Thymus (tissue), 11 donors: ENCODE results near the gene TIMM23B. TPM values are rescaled to one million over a fixed set of nuclear protein-coding genes. Genes with fewer than 3 reads are reported as not detected.
"Not testable (repeated sequence)": the region's sequence is repeated elsewhere in the genome, so short reads cannot be mapped to it uniquely, and the experiment has no call there.

Source experiments
- DNase-seq, 9 donors: peaks; one replicate each; pipeline ENCODE4 v3.0.0-alpha.2; 2013; ENCODE audit warnings: low spot score in 9 of 9, low read depth in 6 of 9, missing footprints in 1 of 9
- H3K27ac ChIP-seq, 2 donors: one replicate each; pipeline ENCODE4 v1.5.1; 2013; ENCODE audit warnings: control low read depth in 1 of 2, low read depth in 1 of 2, low read length in 1 of 2, mild to moderate bottlenecking in 1 of 2, moderate library complexity in 1 of 2
- H3K27me3 ChIP-seq, 2 donors: one replicate each; pipeline ENCODE4 v1.5.1; 2013; ENCODE audit warnings: low read length in 1 of 2; ENCODE audit not compliant: control insufficient read depth in 2 of 2, insufficient read depth in 1 of 2
- H3K36me3 ChIP-seq, 2 donors: one replicate each; pipeline ENCODE4 v1.5.1; 2013; ENCODE audit warnings: low read length in 1 of 2, mild to moderate bottlenecking in 1 of 2, moderate library complexity in 1 of 2; ENCODE audit not compliant: control insufficient read depth in 2 of 2, insufficient read depth in 2 of 2
- H3K4me1 ChIP-seq, 2 donors: one replicate each; pipeline ENCODE4 v1.5.1; 2013; ENCODE audit warnings: low read length in 2 of 2; ENCODE audit not compliant: control insufficient read depth in 2 of 2, insufficient read depth in 2 of 2
- H3K4me3 ChIP-seq, 2 donors: one replicate each; pipeline ENCODE4 v1.5.1; 2013; ENCODE audit warnings: low read length in 2 of 2, control low read depth in 1 of 2, mild to moderate bottlenecking in 1 of 2
- H3K9me3 ChIP-seq, 2 donors: one replicate each; pipeline ENCODE4 v1.5.1; 2013; ENCODE audit warnings: low read length in 1 of 2, mild to moderate bottlenecking in 1 of 2; ENCODE audit not compliant: control insufficient read depth in 2 of 2, insufficient read depth in 1 of 2
- WGBS: extraction: QIAGEN DNeasy Blood & Tissue Kit; methylation state at CpG from one replicate; pipeline ENCODE4 v1.1.7; 2013; 5-methylcytosine and 5-hydroxymethylcytosine counted together
- polyA plus RNA-seq: library from polyadenylated mRNA; stranded (reverse); fragments of 200-250 nt; gene quantifications from one replicate; pipeline ENCODE4 v1.2.3, GENCODE V29; 2013
- total RNA-seq: library from RNA; stranded (reverse); fragments of 120-200 nt; gene quantifications from one replicate; pipeline ENCODE4 v1.2.4, GENCODE V29; 2013
- donor health status: healthy.

TIMM23B gene
- total and polyA plus RNA-seq, 2 donors, result 9.4 to 11.0 TPM

DNA sequence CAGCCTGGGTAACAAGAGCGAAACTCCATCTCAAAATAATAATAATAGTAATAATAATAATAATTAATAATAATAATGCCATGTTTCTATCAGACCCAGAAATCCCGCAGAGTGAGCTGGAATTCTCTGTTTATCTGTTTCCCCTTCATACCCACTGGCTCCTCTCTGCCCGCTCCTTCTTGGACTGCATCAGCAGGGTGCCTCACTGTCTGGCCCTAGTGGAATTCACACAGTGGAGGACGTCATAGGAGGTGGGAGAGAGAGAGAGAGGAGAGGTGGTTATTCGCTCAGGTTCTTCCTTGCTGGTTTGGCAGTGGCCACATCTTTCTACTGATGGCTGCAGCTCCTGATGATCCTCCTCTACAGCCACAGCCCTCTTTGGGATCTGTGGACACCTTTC lies 75.1 kb downstream of the TIMM23B start:
- not testable (repeated sequence) for H3K27ac ChIP-seq

DNA sequence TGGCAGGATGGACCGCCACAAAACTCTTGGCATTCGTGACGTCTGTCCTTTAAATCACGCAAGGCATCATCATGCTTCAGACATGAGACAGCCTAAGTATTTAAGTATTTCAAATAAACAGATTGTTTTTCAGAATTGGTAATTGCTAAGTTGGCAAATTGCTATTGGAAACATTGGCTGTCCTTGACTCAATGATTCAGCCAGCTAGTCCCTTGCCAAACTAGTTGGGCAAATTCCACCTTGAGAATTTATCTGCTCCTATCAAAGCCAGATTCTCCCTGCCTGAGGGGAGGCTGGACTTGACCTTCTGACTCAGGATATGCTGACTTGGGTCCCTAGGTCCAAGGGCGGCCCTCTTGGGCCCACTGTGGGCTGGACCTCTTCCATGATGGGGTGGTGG lies 75.8 kb downstream of the TIMM23B start:
- not testable (repeated sequence) for H3K27ac ChIP-seq, H3K4me1 ChIP-seq, H3K4me3 ChIP-seq, H3K9me3 ChIP-seq, H3K36me3 ChIP-seq, DNase-seq, H3K27me3 ChIP-seq
- WGBS, result 97% methylated on average over 5 of the region's 5 CpGs

More for the DNA sequence above, 75.1 kb downstream of the TIMM23B start:
- DNase-seq, H3K9me3 ChIP-seq, H3K27me3 ChIP-seq, H3K36me3 ChIP-seq, H3K4me1 ChIP-seq, H3K4me3 ChIP-seq: not testable (repeated sequence)
- WGBS, result 96% methylated on average over 5 of the region's 5 CpGs

DNA sequence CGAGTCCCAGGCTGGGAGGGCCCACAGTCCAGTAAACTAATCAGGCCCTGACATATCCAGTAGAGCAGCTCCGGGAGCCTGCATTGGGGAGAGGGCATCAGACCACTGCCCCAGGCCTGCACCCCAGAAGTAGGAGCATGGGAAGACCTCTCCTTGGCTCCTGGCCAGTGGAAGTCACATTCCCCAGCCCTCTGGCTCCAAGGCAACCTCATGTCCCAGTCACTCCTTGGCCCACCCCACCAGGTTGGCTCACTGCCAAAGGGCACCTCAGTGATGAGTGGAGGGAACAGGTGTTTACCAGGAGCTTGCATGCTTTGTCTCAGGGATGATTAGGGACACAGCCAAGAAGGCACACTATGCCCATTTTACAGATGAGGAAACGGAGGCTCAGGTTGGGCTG lies 77.4 kb downstream of the TIMM23B start:
- not testable (repeated sequence) for DNase-seq, H3K4me1 ChIP-seq, H3K4me3 ChIP-seq, H3K9me3 ChIP-seq, H3K27me3 ChIP-seq, H3K27ac ChIP-seq, H3K36me3 ChIP-seq
- 95% methylated on average over 3 of the region's 3 CpGs for WGBS

DNA sequence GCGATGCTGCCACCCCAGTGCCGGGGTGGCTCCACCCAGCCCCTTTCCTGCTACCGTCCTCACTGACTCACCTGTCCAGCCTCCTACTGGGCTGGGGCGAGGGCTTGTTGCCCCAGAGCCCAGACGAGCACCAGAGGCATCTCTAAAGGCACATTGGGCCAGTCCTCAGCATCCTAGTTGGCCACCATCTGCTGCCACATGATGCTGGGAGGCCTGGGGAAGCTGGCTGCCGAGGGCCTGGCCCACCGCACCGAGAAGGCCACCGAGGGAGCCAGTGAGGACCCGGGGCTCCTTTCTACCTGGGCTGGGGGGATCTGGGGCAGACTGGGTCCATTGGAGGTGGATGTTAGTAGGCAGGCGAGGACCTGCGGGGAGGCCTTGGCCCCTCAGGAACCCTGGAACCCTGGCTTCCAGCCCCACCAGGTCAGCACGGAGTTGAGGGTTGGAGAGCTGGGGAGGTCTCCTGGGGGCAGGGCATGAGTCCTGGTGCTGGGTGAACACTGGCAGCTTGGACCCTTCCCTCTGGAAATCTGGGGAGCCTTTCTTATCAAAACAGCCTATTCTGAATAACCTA lies 78.7 kb downstream of the TIMM23B start:
- H3K36me3 ChIP-seq, DNase-seq, H3K9me3 ChIP-seq, H3K4me1 ChIP-seq, H3K27ac ChIP-seq, H3K4me3 ChIP-seq: not testable (repeated sequence)
- peaks cover 2 to 17% of the 10 kb centered on the region in 2 donors for H3K27me3 ChIP-seq
- 96% methylated on average over 13 of the region's 13 CpGs for WGBS

- H3K4me1 ChIP-seq, result no peaks in the 10 kb centered on the region
- no peaks in the 10 kb centered on the region for H3K36me3 ChIP-seq
- H3K4me3 ChIP-seq, result no peak overlapping the region
- peaks cover 0 to 1% of the 10 kb centered on the region in 2 donors for H3K9me3 ChIP-seq
- H3K27me3 ChIP-seq, result peaks cover 3 to 20% of the 10 kb centered on the region in 2 donors
- 96% methylated on average over 3 of the region's 3 CpGs for WGBS
- DNase-seq, result no peak
- no peak overlapping the region for H3K27ac ChIP-seq
Observed at GRCh38 chr10:50021646-50022045, 79.8 kb downstream of the TIMM23B start.

Other genes starting within 250 kb of the TIMM23B start
- gene OGDHL, start 179.7 kb upstream of the TIMM23B start, total RNA-seq, result 0.61 TPM
- gene OGDHL, start 179.7 kb upstream of the TIMM23B start, polyA plus RNA-seq, result 1.9 TPM
- 30.4 TPM for gene PARG, start within 50 bp of the TIMM23B start, total RNA-seq
- 10.9 TPM for gene PARG, start within 50 bp of the TIMM23B start, polyA plus RNA-seq
- gene AGAP6, start 46.4 kb downstream of the TIMM23B start, total RNA-seq, result 6.7 TPM
- gene AGAP6, start 46.4 kb downstream of the TIMM23B start, polyA plus RNA-seq, result 46.3 TPM
- 28.6 TPM for gene WASHC2A, start 125.9 kb downstream of the TIMM23B start, total RNA-seq
- 32.2 TPM for gene WASHC2A, start 125.9 kb downstream of the TIMM23B start, polyA plus RNA-seq